ENCODE results near the gene SUSD1.

The SUSD1 gene

GRCh38 chr9:112051812-112052211 lies 123.3 kb downstream of the SUSD1 start:
- Histone ChIP-seq H4K8ac (ENCODE audit: low read depth, low read length) (no peak overlapping the region), H4K5ac (ENCODE audit: low read length) (no peak overlapping the region), H3K36me3 (ENCODE audit: control insufficient read depth, insufficient read depth, low read length) (no peaks in the 10 kb centered on the region), H3K79me1 (ENCODE audit: low read length) (no peaks in the 10 kb centered on the region), H2BK15ac (replicated peaks; ENCODE audit: low read depth) (no peak overlapping the region), H3K79me2 (ENCODE audit: control insufficient read depth, insufficient read depth, low read length) (no peaks in the 10 kb centered on the region), H2BK120ac (ENCODE audit: low read depth, low read length) (no peak overlapping the region), H3K56ac (ENCODE audit: low read length) (no peak overlapping the region), H3K4me1 (ENCODE audit: control insufficient read depth, low read depth, low read length) (no peaks in the 10 kb centered on the region), H3K9ac (ENCODE audit: low read length) (no peak overlapping the region), H3K4me2 (ENCODE audit: low read length) (no peak overlapping the region), H3K23ac (ENCODE audit: low read length) (no peak overlapping the region), H3K27me3 (ENCODE audit: insufficient read depth, low read length, poor library complexity) (no peaks in the 10 kb centered on the region), H2AK5ac (ENCODE audit: low read length) (no peak overlapping the region), H3K27ac (ENCODE audit: low read depth, low read length) (no peak overlapping the region), H3K4me3 (ENCODE audit: low read length) (no peak overlapping the region), H2BK5ac (ENCODE audit: low read length) (no peak overlapping the region), H3K18ac (ENCODE audit: low read length) (no peak overlapping the region), H3K4ac (ENCODE audit: low read depth, low read length) (no peak overlapping the region)
- DNase-seq: no peak
- no CpG with 5 or more reads among the region's 5 CpGs for WGBS (ENCODE audit: extremely low coverage, insufficient coverage, low lambda C conversion rate)

- Histone ChIP-seq H3K36me3 (ENCODE audit: control insufficient read depth, insufficient read depth, low read length) (no peaks in the 10 kb centered on the region), H4K8ac (ENCODE audit: low read depth, low read length) (no peak overlapping the region), H2BK5ac (ENCODE audit: low read length) (no peak overlapping the region), H2AK5ac (ENCODE audit: low read length) (no peak overlapping the region), H4K5ac (ENCODE audit: low read length) (no peak overlapping the region), H2BK120ac (ENCODE audit: low read depth, low read length) (no peak overlapping the region), H3K27me3 (ENCODE audit: insufficient read depth, low read length, poor library complexity) (no peaks in the 10 kb centered on the region), H3K23ac (ENCODE audit: low read length) (no peak overlapping the region), H3K4me1 (ENCODE audit: control insufficient read depth, low read depth, low read length) (no peaks in the 10 kb centered on the region), H3K56ac (ENCODE audit: low read length) (no peak overlapping the region), H3K79me2 (ENCODE audit: control insufficient read depth, insufficient read depth, low read length) (no peaks in the 10 kb centered on the region), H3K4me3 (ENCODE audit: low read length) (no peak overlapping the region), H3K4me2 (ENCODE audit: low read length) (no peak overlapping the region), H3K18ac (ENCODE audit: low read length) (no peak overlapping the region), H2BK15ac (replicated peaks; ENCODE audit: low read depth) (no peak overlapping the region), H3K27ac (ENCODE audit: low read depth, low read length) (no peak overlapping the region), H3K79me1 (ENCODE audit: low read length) (no peaks in the 10 kb centered on the region), H3K4ac (ENCODE audit: low read depth, low read length) (no peak overlapping the region), H3K9ac (ENCODE audit: low read length) (no peak overlapping the region)
- DNase-seq: no peak
- WGBS (ENCODE audit: extremely low coverage, insufficient coverage, low lambda C conversion rate): no CpG with 5 or more reads among the region's 7 CpGs
Measured at GRCh38 chr9:112050544-112051475, 124.3 kb downstream of the SUSD1 start.

GRCh38 chr9:112049811-112050516 lies 125.1 kb downstream of the SUSD1 start:
- no CpG with 5 or more reads among the region's 4 CpGs for WGBS (ENCODE audit: extremely low coverage, insufficient coverage, low lambda C conversion rate)
- Histone ChIP-seq H3K27ac (ENCODE audit: low read depth, low read length) (no peak overlapping the region), H3K56ac (ENCODE audit: low read length) (no peak overlapping the region)

GRCh38 chr9:112048924-112049691 lies 126.0 kb downstream of the SUSD1 start:
- Histone ChIP-seq H3K9ac (ENCODE audit: low read length) (no peak overlapping the region), H3K4me3 (ENCODE audit: low read length) (no peak overlapping the region), H3K18ac (ENCODE audit: low read length) (no peak overlapping the region), H2BK5ac (ENCODE audit: low read length) (no peak overlapping the region), H2BK120ac (ENCODE audit: low read depth, low read length) (no peak overlapping the region), H2BK15ac (replicated peaks; ENCODE audit: low read depth) (no peak overlapping the region), H3K79me2 (ENCODE audit: control insufficient read depth, insufficient read depth, low read length) (no peaks in the 10 kb centered on the region), H3K23ac (ENCODE audit: low read length) (no peak overlapping the region), H3K4me1 (ENCODE audit: control insufficient read depth, low read depth, low read length) (no peaks in the 10 kb centered on the region), H4K8ac (ENCODE audit: low read depth, low read length) (no peak overlapping the region), H3K4ac (ENCODE audit: low read depth, low read length) (no peak overlapping the region), H3K27me3 (ENCODE audit: insufficient read depth, low read length, poor library complexity) (no peaks in the 10 kb centered on the region), H4K5ac (ENCODE audit: low read length) (no peak overlapping the region), H2AK5ac (ENCODE audit: low read length) (no peak overlapping the region), H3K79me1 (ENCODE audit: low read length) (no peaks in the 10 kb centered on the region), H3K4me2 (ENCODE audit: low read length) (no peak overlapping the region), H3K36me3 (ENCODE audit: control insufficient read depth, insufficient read depth, low read length) (no peaks in the 10 kb centered on the region), H3K56ac (ENCODE audit: low read length) (no peak overlapping the region), H3K27ac (ENCODE audit: low read depth, low read length) (no peak overlapping the region)
- no CpG with 5 or more reads among the region's 11 CpGs for WGBS (ENCODE audit: extremely low coverage, insufficient coverage, low lambda C conversion rate)
- DNase-seq: no peak

More at GRCh38 chr9:112049811-112050516, 125.1 kb downstream of the SUSD1 start:
- Histone ChIP-seq H3K27me3 (ENCODE audit: insufficient read depth, low read length, poor library complexity) (no peaks in the 10 kb centered on the region), H2AK5ac (ENCODE audit: low read length) (no peak overlapping the region), H2BK5ac (ENCODE audit: low read length) (no peak overlapping the region), H3K4me3 (ENCODE audit: low read length) (no peak overlapping the region), H2BK15ac (replicated peaks; ENCODE audit: low read depth) (no peak overlapping the region), H3K36me3 (ENCODE audit: control insufficient read depth, insufficient read depth, low read length) (no peaks in the 10 kb centered on the region), H4K5ac (ENCODE audit: low read length) (no peak overlapping the region), H3K9ac (ENCODE audit: low read length) (no peak overlapping the region), H3K79me2 (ENCODE audit: control insufficient read depth, insufficient read depth, low read length) (no peaks in the 10 kb centered on the region), H3K4me1 (ENCODE audit: control insufficient read depth, low read depth, low read length) (no peaks in the 10 kb centered on the region), H3K23ac (ENCODE audit: low read length) (no peak overlapping the region), H3K4ac (ENCODE audit: low read depth, low read length) (no peak overlapping the region), H4K8ac (ENCODE audit: low read depth, low read length) (no peak overlapping the region), H3K79me1 (ENCODE audit: low read length) (no peaks in the 10 kb centered on the region), H3K4me2 (ENCODE audit: low read length) (no peak overlapping the region), H3K18ac (ENCODE audit: low read length) (no peak overlapping the region), H2BK120ac (ENCODE audit: low read depth, low read length) (no peak overlapping the region)
- no peak for DNase-seq

GRCh38 chr9:112047538-112048066 lies 127.5 kb downstream of the SUSD1 start:
- Histone ChIP-seq H2AK5ac (ENCODE audit: low read length) (no peak overlapping the region), H3K4ac (ENCODE audit: low read depth, low read length) (no peak overlapping the region), H3K4me1 (ENCODE audit: control insufficient read depth, low read depth, low read length) (no peaks in the 10 kb centered on the region), H2BK120ac (ENCODE audit: low read depth, low read length) (no peak overlapping the region), H3K79me1 (ENCODE audit: low read length) (no peaks in the 10 kb centered on the region), H3K23ac (ENCODE audit: low read length) (no peak overlapping the region), H3K79me2 (ENCODE audit: control insufficient read depth, insufficient read depth, low read length) (no peaks in the 10 kb centered on the region), H3K36me3 (ENCODE audit: control insufficient read depth, insufficient read depth, low read length) (no peaks in the 10 kb centered on the region), H2BK5ac (ENCODE audit: low read length) (no peak overlapping the region), H3K9ac (ENCODE audit: low read length) (no peak overlapping the region), H4K5ac (ENCODE audit: low read length) (no peak overlapping the region), H3K18ac (ENCODE audit: low read length) (no peak overlapping the region), H2BK15ac (replicated peaks; ENCODE audit: low read depth) (no peak overlapping the region), H3K56ac (ENCODE audit: low read length) (no peak overlapping the region), H3K27me3 (ENCODE audit: insufficient read depth, low read length, poor library complexity) (no peaks in the 10 kb centered on the region), H3K4me3 (ENCODE audit: low read length) (no peak overlapping the region), H3K4me2 (ENCODE audit: low read length) (no peak overlapping the region), H3K27ac (ENCODE audit: low read depth, low read length) (no peak overlapping the region), H4K8ac (ENCODE audit: low read depth, low read length) (no peak overlapping the region)
- DNase-seq: no peak

Measured in mesendoderm (in vitro differentiated cells).